ENCODE data around the gene FBLL1.
"Not testable (repeated sequence)": the region's sequence is repeated elsewhere in the genome, so short reads cannot be mapped to it uniquely, and the experiment has no call there.

FBLL1 gene

GRCh38 chr5:168528521-168529373 lies at the start of gene FBLL1:
FBLL1 (plus strand) TSS chr5:168529305; CDS start chr5:168529505, 200 bp downstream.
- DNase-seq (ENCODE audit: low read depth): peak; percentile 9

GRCh38 chr5:168480601-168481000 lies 48.5 kb upstream of the FBLL1 start:
- DNase-seq (ENCODE audit: low read depth): no peak

GRCh38 chr5:168481330-168481788 lies 47.7 kb upstream of the FBLL1 start:
- no peak for DNase-seq (ENCODE audit: low read depth)

- no peak for DNase-seq (ENCODE audit: low read depth)
Measured at GRCh38 chr5:168482361-168482760, 46.7 kb upstream of the FBLL1 start.

- peak; percentile 85 for DNase-seq (ENCODE audit: low read depth)
Measured at GRCh38 chr5:168486136-168486879, 42.8 kb upstream of the FBLL1 start, which contains the start of gene RARS1. RARS1 (plus strand) TSS chr5:168486471; CDS start chr5:168486499, 28 bp downstream.

GRCh38 chr5:168489059-168489458 lies 40.0 kb upstream of the FBLL1 start:
- DNase-seq (ENCODE audit: low read depth): no peak

GRCh38 chr5:168494057-168494555 lies 35.0 kb upstream of the FBLL1 start:
- DNase-seq (ENCODE audit: low read depth): no peak

GRCh38 chr5:168502563-168503237 lies 26.4 kb upstream of the FBLL1 start:
- DNase-seq (ENCODE audit: low read depth): no peak

- no peak for DNase-seq (ENCODE audit: low read depth)
Measured at GRCh38 chr5:168513861-168514428, 15.2 kb upstream of the FBLL1 start.

GRCh38 chr5:168525856-168526255 lies 3.2 kb upstream of the FBLL1 start:
- no peak for DNase-seq (ENCODE audit: low read depth)

GRCh38 chr5:168527756-168528295 lies 1.3 kb upstream of the FBLL1 start:
- no peak for DNase-seq (ENCODE audit: low read depth)

GRCh38 chr5:168529374-168530234 lies 499 bp downstream of the FBLL1 start:
- no peak for DNase-seq (ENCODE audit: low read depth)

GRCh38 chr5:168530621-168531150 lies 1.6 kb downstream of the FBLL1 start:
- DNase-seq (ENCODE audit: low read depth): no peak

- DNase-seq (ENCODE audit: low read depth): no peak
Measured at GRCh38 chr5:168531191-168531590, 2.1 kb downstream of the FBLL1 start.

GRCh38 chr5:168531987-168532864 lies 3.1 kb downstream of the FBLL1 start:
- no peak for DNase-seq (ENCODE audit: low read depth)

- DNase-seq (ENCODE audit: low read depth): not testable (repeated sequence)
Measured at GRCh38 chr5:168534351-168534750, 5.2 kb downstream of the FBLL1 start.

- DNase-seq (ENCODE audit: low read depth): no peak
Measured at GRCh38 chr5:168537176-168537575, 8.1 kb downstream of the FBLL1 start.

- no peak for DNase-seq (ENCODE audit: low read depth)
Measured at GRCh38 chr5:168549554-168549953, 20.4 kb downstream of the FBLL1 start.

- no peak for DNase-seq (ENCODE audit: low read depth)
Measured at GRCh38 chr5:168550656-168551055, 21.6 kb downstream of the FBLL1 start.
